NCI-H146 treated with DMSO at 0.1 percent for 48 hours (cell line): ENCODE data around the gene AHNAK2.
"Not testable (repeated sequence)": the region's sequence is repeated elsewhere in the genome, so short reads cannot be mapped to it uniquely, and the experiment has no call there.

Experiments used
- DNase-seq: peaks from one replicate; lab custom pipeline; 2025; ENCODE audit not compliant: unreplicated experiment; lab: John Stamatoyannopoulos, UW

Gene AHNAK2

DNA sequence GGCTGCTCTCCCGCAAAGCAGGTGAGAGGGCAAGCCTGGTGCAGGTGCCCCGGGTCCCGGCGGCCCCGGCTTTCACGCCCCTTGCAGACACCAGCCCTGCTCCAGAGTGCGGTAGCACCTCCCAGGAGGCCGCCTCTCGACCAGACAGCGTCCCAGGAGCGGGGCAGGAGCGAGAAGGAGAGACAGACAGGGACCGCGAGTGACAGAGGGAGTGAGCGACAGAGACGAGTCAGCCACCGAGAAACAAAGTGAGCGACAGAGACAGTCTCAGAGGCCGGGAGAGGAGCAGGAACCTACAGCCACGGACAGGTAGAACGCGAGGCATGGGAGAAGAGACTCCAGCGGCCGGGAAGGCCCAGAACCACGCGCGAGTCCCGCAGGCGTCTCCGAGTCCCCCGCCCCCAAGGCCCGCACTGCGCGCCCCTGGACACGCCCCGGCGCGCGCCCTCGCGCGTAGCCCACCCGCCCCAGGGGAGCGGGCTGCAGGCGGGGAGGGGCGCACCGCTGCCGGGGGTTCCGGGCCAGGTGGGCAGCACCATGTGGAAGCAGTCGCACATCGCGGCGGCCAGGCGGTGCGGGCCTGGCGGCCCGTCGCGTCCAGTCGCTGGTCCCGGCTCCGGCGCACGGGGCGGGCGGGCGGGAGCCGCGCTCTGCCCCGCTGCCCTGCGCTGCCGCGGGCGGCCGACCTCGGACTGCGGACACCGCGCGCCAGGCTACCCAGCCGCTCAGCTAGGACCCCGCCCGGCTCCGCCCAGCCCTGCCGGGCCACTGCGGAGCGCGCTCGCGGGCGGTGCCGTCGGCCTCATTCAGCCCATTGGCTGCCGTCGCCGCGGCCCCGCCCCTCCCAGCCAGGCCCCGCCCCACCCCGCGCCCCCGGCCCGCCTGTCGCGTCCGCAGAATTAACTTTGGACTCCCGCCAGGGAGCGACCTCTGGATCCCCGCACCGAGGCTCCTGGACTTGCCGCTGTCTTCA, at the start of gene AHNAK2:
TSS of gene AHNAK2 (minus strand) at position 694 of the 973 bp plus-strand sequence. CDS start at position 557, 137 bp downstream.
- DNase-seq, result peak; percentile 81

- DNase-seq, result not testable (repeated sequence)
Measured at GRCh38 chr14:105027718-105028117, 49.5 kb upstream of the AHNAK2 start.

- no peak for DNase-seq
Measured at GRCh38 chr14:105026802-105027563, 48.8 kb upstream of the AHNAK2 start.

- DNase-seq, result no peak
Measured at GRCh38 chr14:105026033-105026785, 48.0 kb upstream of the AHNAK2 start.

GRCh38 chr14:105025429-105025828, 47.3 kb upstream of the AHNAK2 start:
- DNase-seq, result no peak

DNA sequence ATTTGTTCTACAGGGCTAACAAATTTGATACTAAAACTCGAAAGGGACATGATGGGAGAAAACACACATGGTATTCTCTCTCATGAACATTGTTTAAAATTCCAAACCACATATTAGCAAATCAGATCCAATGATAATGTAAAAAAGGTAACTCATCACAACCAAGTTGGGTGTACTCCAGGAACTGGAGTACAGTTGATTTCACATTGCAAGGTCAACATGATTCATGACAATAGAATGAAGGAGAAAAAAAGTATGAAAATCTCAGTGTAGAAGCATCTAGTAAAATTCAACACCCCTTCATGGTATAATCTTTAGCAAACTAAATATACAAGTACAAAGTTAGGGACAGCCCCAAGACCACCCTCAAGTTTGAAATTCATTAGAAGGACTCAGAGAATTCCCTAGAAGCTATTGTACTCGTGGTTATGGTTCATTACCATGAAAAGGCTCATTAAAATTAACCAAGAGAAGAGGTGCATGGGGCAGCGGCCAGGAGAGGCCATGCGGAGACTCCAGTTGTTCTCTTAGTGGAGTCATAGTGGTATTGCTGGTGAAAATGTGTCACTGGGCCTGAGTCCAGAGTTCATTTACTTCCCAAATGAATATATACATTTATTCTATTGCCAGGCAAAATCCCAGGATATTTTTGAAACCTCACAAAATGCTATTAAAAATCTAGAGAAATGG, 45.8 kb upstream of the AHNAK2 start:
- no peak for DNase-seq

GRCh38 chr14:105023144-105023543, 45.0 kb upstream of the AHNAK2 start:
- no peak for DNase-seq

DNA sequence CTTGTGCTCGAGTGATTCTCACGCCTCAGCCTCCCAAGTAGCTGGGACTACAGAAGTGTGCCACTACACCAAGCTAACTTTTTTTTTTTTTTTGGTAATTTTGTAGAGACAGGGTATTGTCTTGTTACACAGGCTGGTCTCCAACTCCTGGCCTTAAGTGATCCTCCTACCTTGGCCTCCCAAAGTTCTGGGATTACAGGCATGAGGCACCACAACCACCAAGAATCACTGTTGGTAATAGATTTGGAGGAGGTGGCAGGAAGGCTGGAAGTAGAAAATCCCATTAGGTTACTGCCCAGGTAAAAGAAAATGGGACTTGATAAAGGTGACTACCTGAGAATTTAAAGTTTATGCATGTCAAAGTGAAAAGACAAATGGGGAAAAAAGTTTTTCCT, 44.1 kb upstream of the AHNAK2 start:
- DNase-seq, result no peak

GRCh38 chr14:105021656-105022275, 43.6 kb upstream of the AHNAK2 start:
- peak; percentile 81 for DNase-seq

GRCh38 chr14:105020815-105021655, 42.9 kb upstream of the AHNAK2 start, which contains the start of gene CDCA4:
TSS of gene CDCA4 (minus strand) at chr14:105021083. CDS start at chr14:105011929, 9,154 bp downstream.
- DNase-seq, result peak; percentile 100

DNA sequence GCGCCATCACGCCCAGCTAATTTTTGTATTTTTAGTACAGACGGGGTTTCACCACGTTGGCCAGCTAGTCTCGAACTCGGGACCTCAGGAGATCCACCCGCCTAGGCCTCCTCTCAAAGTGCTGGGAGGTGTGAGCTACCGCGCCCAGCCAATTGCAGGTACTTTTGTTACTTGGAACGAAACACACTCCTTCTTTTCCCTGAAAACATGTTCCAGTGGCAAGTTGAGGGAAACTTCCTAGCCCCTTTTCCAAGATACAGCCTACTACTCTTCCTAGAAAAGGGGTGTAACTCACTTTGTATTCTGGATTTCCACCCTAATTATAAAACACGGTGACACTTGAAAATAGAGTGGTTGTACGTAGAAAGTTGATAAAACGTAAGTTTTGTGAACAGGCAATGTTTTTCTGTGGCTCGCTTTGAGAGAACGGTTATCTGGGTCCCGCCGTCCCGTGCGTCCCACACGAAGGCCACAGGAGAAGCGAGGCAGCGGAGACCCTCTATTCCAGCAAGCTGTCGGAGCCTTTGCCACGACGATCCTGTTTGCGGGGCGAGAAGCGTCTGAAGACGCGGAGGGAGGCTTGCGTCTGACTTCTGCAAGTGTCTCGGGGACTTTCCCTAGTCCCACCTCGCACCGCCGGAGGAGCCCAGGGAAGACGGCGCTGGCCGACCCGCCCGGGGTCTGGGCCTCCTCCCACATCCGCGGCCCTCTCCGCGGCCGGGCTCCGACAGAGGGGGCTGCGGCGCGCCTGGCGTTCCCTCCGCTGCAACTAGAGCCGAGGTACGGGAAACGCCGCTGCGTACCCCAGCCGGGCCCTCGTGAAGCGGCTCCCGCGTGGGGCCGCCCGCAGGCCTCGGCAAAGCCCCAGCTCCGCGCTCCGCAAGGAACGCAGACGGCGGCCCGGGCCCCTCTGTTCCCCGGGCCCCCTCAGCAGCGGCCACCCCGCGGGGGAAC, 42.0 kb upstream of the AHNAK2 start:
- peak; percentile 27 for DNase-seq

DNA sequence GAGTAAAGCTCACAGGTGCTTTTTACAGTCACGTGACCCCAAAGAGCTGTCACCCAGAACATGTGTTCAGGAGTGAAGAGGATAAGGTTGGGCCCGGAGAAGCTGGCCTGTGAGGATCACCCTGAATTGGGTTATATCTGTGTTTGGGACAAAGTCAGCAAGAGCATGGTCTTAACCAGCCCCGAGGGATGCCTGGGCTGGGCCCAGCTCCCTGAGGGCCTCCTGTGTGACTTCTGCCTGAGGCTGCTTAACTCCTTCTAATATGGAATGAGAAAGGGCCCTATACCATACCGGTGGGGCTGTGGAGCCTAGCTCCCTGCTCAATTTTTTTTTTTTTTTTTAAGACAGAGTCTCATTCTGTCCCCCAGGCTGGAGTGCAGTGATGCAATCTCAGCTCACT, 40.2 kb upstream of the AHNAK2 start:
- DNase-seq, result no peak

DNA sequence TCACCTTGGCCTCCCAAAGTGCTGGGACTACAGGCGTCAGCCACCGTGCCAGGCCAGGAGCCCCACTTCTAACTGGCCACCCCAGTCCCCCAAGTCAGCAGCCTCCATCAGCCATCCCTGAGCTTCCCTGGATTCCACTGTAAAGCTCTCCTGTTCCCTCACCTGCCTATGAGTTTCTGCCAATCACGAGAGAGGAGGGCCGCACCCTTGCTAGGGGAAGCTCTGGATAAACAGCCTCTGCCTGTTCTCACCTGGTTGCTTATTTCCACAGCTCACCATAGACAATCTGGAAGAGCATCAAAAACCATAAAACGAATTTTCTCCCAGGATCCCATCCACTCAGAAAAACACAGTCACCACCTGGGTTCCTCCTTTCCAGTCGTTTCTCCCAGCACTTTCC, 37.7 kb upstream of the AHNAK2 start:
- no peak for DNase-seq

DNA sequence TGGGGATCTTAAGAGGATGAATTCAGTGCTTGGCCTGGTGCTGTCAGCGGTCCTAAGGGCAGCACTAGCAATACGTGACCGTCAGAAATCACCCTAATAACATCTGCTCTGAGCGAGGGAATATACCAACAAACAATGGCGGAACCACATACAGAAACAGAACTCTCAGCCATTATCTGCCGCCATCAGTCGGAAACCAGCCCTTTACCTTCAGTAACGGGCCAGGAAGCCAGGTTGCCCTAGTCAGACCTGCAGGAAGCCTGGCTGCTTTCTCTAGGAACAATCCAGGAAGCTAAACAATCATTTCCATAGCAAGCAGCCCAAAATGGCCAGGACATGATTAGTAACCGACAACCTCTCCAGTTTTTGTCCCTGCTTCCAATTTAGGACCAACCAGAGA, 37.1 kb upstream of the AHNAK2 start:
- DNase-seq, result no peak

- no peak for DNase-seq
Measured at GRCh38 chr14:105014631-105015030, 36.5 kb upstream of the AHNAK2 start.

GRCh38 chr14:105014032-105014431, 35.9 kb upstream of the AHNAK2 start:
- no peak for DNase-seq

DNA sequence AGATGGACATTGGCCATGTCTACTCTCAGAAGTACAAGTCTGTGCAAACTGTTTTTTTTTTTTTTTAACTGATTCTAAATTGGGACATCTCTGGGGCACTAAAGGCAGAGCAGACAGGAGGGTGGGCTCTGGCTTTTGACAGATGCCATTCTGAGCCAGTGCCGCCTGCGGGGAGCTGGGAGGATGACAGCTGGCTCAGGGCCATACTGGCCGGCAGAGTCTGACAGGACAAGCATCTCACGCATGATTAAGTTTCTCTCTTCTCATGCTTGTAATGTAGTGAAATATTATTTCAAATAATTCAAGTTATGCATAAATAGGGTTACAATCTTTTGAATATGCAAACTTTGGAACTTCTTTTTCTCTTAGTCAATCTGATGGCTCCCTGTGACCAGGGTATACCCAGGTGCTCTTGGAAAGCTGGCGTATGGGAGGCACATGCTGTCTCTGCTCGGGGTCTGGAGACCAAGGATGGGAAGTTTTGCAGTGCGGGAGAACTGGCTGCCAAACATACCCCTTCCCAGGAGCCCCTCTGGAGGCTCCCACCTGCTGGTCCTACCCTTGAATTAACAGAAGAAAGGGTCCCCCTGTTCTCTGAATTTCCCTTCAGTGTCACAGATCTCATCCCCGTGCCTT, 35.1 kb upstream of the AHNAK2 start:
- no peak for DNase-seq
